GM12878 (cell line): Measurements from ENCODE around the gene ADAMTS19. TPM values are rescaled to one million over a fixed set of nuclear protein-coding genes. Genes with fewer than 3 reads are reported as not detected.

Source experiments
- ATAC-seq: fragments of 200-7000 bp; cut with Tn5 transposase; 3 replicates; pipeline ENCODE4 v1.9.1; 2020; ENCODE audit warnings: mild to moderate bottlenecking, moderate library complexity
- BruUV-seq: library from RNA; stranded (reverse); fragments of 400-500 nt; replicated peaks from 2 replicates; lab custom pipeline; 2021; lab: Mats Ljungman, UMichigan
- CTCF ChIA-PET: fragments of 300-600 bp; sonication (Branson Sonifier 250); formaldehyde crosslinking; extraction: SDS; loops from one replicate; lab custom pipeline; 2021; ENCODE audit warnings: inconsistent platforms; lab: Yijun Ruan, JAX
- POLR2A ChIA-PET: fragments of 350-600 bp; formaldehyde crosslinking; extraction: SDS; loops from one replicate; lab custom pipeline; 2021; ENCODE audit warnings: inconsistent platforms; lab: Charles Lee
- RAD21 ChIA-PET: fragments of 300-600 bp; sonication (Branson Sonifier 250); formaldehyde crosslinking; loops from one replicate; lab custom pipeline; 2023; ENCODE audit warnings: antibody characterized with exemption; ENCODE audit not compliant: unreplicated experiment; lab: Charles Lee
- SMC1A ChIA-PET: fragments of 300-600 bp; sonication (Branson Sonifier 250); formaldehyde crosslinking; loops from one replicate; lab custom pipeline; 2023; ENCODE audit not compliant: unreplicated experiment, uncharacterized antibody; lab: Charles Lee
- DNase-seq: peaks from one replicate; pipeline ENCODE4 v3.0.0-alpha.2; 2011; ENCODE audit warnings: low read depth, low spot score
- FAIRE-seq: peaks from 3 replicates; lab custom pipeline; 2011; peaks lifted over from hg19 to GRCh38; lab: Jason Lieb, UNC
- H2AFZ ChIP-seq: 2 replicates; pipeline ENCODE4 v1.6.0; 2011; ENCODE audit warnings: low read depth, low read length, control low read depth; ENCODE audit not compliant: control insufficient read depth
- H3K27ac ChIP-seq: 2 replicates; pipeline ENCODE4 v1.5.1; 2011; ENCODE audit warnings: control low read depth; ENCODE audit not compliant: control insufficient read depth, insufficient read depth
- H3K27me3 ChIP-seq, 2 experiments: replicated peaks in 1 of 2; 2 replicates each; pipeline versions ENCODE4 v1.6.0 to v1.6.1; 2011; ENCODE audit warnings: low read length in 1 of 2; ENCODE audit not compliant: control insufficient read depth in 2 of 2, insufficient read depth in 2 of 2
- H3K36me3 ChIP-seq, 2 experiments: 2 replicates each; pipeline ENCODE4 v1.5.1; 2011; ENCODE audit warnings: low read length in 1 of 2; ENCODE audit not compliant: control insufficient read depth in 2 of 2, insufficient read depth in 2 of 2
- H3K4me1 ChIP-seq: 2 replicates; pipeline ENCODE4 v1.6.1; 2011; ENCODE audit warnings: mild to moderate bottlenecking, low read length, moderate library complexity, mixed read lengths; ENCODE audit not compliant: control insufficient read depth, insufficient read depth
- H3K4me2 ChIP-seq: 2 replicates; pipeline ENCODE4 v1.6.0; 2011; ENCODE audit warnings: control low read depth; ENCODE audit not compliant: control insufficient read depth, insufficient read depth
- H3K4me3 ChIP-seq: fragments of 200-600 bp; sonication (generic); 2 replicates; pipeline ENCODE4 v1.5.1; 2016
- H3K79me2 ChIP-seq: 2 replicates; pipeline ENCODE4 v1.6.0; 2011; ENCODE audit warnings: low read length; ENCODE audit not compliant: control insufficient read depth, insufficient read depth
- H3K9ac ChIP-seq: 2 replicates; pipeline ENCODE4 v1.8.0; 2011; ENCODE audit warnings: low read length, control low read depth, mixed read lengths; ENCODE audit not compliant: control insufficient read depth, insufficient read depth
- H3K9me3 ChIP-seq: replicated peaks from 3 replicates; pipeline ENCODE4 v1.5.1; 2011; ENCODE audit warnings: mild to moderate bottlenecking, low read length; ENCODE audit not compliant: control insufficient read depth, insufficient read depth
- H4K20me1 ChIP-seq: 2 replicates; pipeline ENCODE4 v1.6.0; 2011; ENCODE audit not compliant: control insufficient read depth, insufficient read depth
- BCL11A ChIP-seq: IDR thresholded peaks from 2 replicates; pipeline ENCODE4 v1.6.1; 2011; ENCODE audit warnings: low read depth, low read length
- EZH2 ChIP-seq: IDR thresholded peaks from 2 replicates; pipeline ENCODE4 v1.6.1; 2012; ENCODE audit warnings: low read depth, mild to moderate bottlenecking, control low read depth, inconsistent platforms, low read length, borderline replicate concordance; ENCODE audit not compliant: control insufficient read depth
- IKZF2 ChIP-seq, 2 experiments: fragments of 450-650 bp; IDR thresholded peaks; 2 replicates each; pipeline ENCODE4 v1.6.1; 2017; ENCODE audit warnings: mild to moderate bottlenecking in 2 of 2, moderate library complexity in 2 of 2
- JUND ChIP-seq: IDR thresholded peaks from 2 replicates; pipeline ENCODE4 v1.6.1; 2012; ENCODE audit warnings: low read depth, mild to moderate bottlenecking, low read length, improper control_type of control experiment, moderate library complexity
- MLLT1 ChIP-seq: fragments of 450-650 bp; IDR thresholded peaks from 2 replicates; pipeline ENCODE4 v1.6.1; 2016; ENCODE audit warnings: mild to moderate bottlenecking
- NFYB ChIP-seq: IDR thresholded peaks from 2 replicates; pipeline ENCODE4 v1.6.1; 2011; ENCODE audit warnings: low read depth, mild to moderate bottlenecking, low read length, improper control_type of control experiment, moderate library complexity; ENCODE audit not compliant: insufficient read depth
- POLR2AphosphoS2 ChIP-seq: IDR thresholded peaks from 2 replicates; pipeline ENCODE4 v1.6.1; 2011; ENCODE audit warnings: low read depth, mild to moderate bottlenecking, low read length, improper control_type of control experiment, moderate library complexity
- SIN3A ChIP-seq: IDR thresholded peaks from 2 replicates; pipeline ENCODE4 v1.6.1; 2012; ENCODE audit warnings: low read depth, low read length, improper control_type of control experiment
- SKIL ChIP-seq: fragments of 450-650 bp; IDR thresholded peaks from 2 replicates; pipeline ENCODE4 v1.6.1; 2017; ENCODE audit warnings: mild to moderate bottlenecking, low read depth, inconsistent platforms; ENCODE audit not compliant: poor library complexity, severe bottlenecking
- TBL1XR1 ChIP-seq: IDR thresholded peaks from 2 replicates; pipeline ENCODE4 v1.6.1; 2012; ENCODE audit warnings: low read depth, low read length, improper control_type of control experiment
- YY1 ChIP-seq: IDR thresholded peaks from 2 replicates; pipeline ENCODE4 v1.6.1; 2011; ENCODE audit warnings: low read depth, mild to moderate bottlenecking, low read length
- WGBS: methylation state at CpG from one replicate; pipeline ENCODE4 v1.1.6; 2016; ENCODE audit warnings: low lambda C conversion rate; ENCODE audit not compliant: insufficient replicate concordance, insufficient coverage; ENCODE audit errors: missing lambda C conversion rate; 5-methylcytosine and 5-hydroxymethylcytosine counted together
- in situ Hi-C: fragments of 300-500 bp; cut with MboI; formaldehyde crosslinking; loops from 9 replicates; pipeline ENCODE4 v1.14.3; 2018; ENCODE audit warnings: mixed read lengths
- intact Hi-C: fragments of 100-400 bp; cut with micrococcal nuclease; formaldehyde crosslinking; loops from one replicate; pipeline ENCODE4 v1.14.2; 2022; ENCODE audit not compliant: unreplicated experiment
- polyA plus RNA-seq, 11 experiments: library from polyadenylated mRNA; depleted of rRNA in 4 of 11; unstranded in 6 of 11; stranded (reverse) in 5 of 11; fragments of >200 nt; fragmentation: Nextera tagmentation in 4 of 11; fragmentation: Illumina TruSeq in 1 of 11; extraction: Ambion mirVana in 4 of 11; extraction: Trizol in 1 of 11; gene quantifications; 1 replicate in 1 of 11; 2 replicates in 10 of 11; pipeline versions ENCODE4 v1.2.1 to v1.2.3, GENCODE V29; 2011 to 2016; ENCODE audit warnings: inconsistent platforms in 2 of 11, missing spikeins in 2 of 11, low read depth in 1 of 11
- total RNA-seq, 4 experiments: library from RNA; depleted of rRNA in 3 of 4; stranded (reverse); fragments of >200 nt in 3 of 4; fragmentation: Illumina TruSeq in 1 of 4; extraction: Trizol in 1 of 4; gene quantifications; 2 replicates each; pipeline versions ENCODE4 v1.2.1 to v1.2.3, GENCODE V29; 2013 to 2021
- TF ChIP-seq, protein P1 (sequence below): fragments of 450-650 bp; IDR thresholded peaks from 2 replicates; pipeline ENCODE4 v1.6.1; 2016; ENCODE audit warnings: mild to moderate bottlenecking
- TF ChIP-seq, protein P2 (sequence below): fragments of 450-650 bp; IDR thresholded peaks from 2 replicates; pipeline ENCODE4 v1.6.1; 2018; ENCODE audit warnings: borderline replicate concordance, mild to moderate bottlenecking; ENCODE audit not compliant: partially characterized antibody

The ADAMTS19 gene
- total and polyA plus RNA-seq, 10 of the 15 experiments (the other 5 are each of a cell fraction or from before 2014, with no cell fraction given): not detected

GRCh38 chr5:129743541-129744187 is 283.6 kb downstream of the ADAMTS19 start:
- in situ Hi-C loops (no loop called here), intact Hi-C loops (no loop called here)
- Histone ChIP-seq H2AFZ (no peak overlapping the region), H3K4me3 (no peak overlapping the region), H3K27ac (no peak overlapping the region), H3K9me3 (no peaks in the 10 kb centered on the region), H3K27me3 (no peaks in the 10 kb centered on the region), H3K36me3 (no peaks in the 10 kb centered on the region), H4K20me1 (no peaks in the 10 kb centered on the region), H3K79me2 (no peaks in the 10 kb centered on the region), H3K9ac (no peak overlapping the region), H3K4me2 (no peak overlapping the region), H3K4me1 (no peaks in the 10 kb centered on the region)
- ChIA-PET SMC1A (no interaction called here), CTCF (no interaction called here), RAD21 (no interaction called here), POLR2A (no interaction called here)
- 25% methylated on average over 2 of the region's 2 CpGs for WGBS
- ATAC-seq (no peak), DNase-seq (no peak), FAIRE-seq (no peak)
- BruUV-seq: no TSS peak
- TF ChIP-seq JUND (no peak), EZH2 (no peak), TBL1XR1 (no peak), YY1 (no peak), SKIL (no peak), IKZF2 (IDR thresholded peaks at IDR 0.05) (no peak), NFYB (no peak), POLR2AphosphoS2 (no peak), MLLT1 (no peak), BCL11A (no peak), SIN3A (no peak)
- TF ChIP-seq, protein P1, sequence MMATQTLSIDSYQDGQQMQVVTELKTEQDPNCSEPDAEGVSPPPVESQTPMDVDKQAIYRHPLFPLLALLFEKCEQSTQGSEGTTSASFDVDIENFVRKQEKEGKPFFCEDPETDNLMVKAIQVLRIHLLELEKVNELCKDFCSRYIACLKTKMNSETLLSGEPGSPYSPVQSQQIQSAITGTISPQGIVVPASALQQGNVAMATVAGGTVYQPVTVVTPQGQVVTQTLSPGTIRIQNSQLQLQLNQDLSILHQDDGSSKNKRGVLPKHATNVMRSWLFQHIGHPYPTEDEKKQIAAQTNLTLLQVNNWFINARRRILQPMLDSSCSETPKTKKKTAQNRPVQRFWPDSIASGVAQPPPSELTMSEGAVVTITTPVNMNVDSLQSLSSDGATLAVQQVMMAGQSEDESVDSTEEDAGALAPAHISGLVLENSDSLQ: no peak
- TF ChIP-seq, protein P2, sequence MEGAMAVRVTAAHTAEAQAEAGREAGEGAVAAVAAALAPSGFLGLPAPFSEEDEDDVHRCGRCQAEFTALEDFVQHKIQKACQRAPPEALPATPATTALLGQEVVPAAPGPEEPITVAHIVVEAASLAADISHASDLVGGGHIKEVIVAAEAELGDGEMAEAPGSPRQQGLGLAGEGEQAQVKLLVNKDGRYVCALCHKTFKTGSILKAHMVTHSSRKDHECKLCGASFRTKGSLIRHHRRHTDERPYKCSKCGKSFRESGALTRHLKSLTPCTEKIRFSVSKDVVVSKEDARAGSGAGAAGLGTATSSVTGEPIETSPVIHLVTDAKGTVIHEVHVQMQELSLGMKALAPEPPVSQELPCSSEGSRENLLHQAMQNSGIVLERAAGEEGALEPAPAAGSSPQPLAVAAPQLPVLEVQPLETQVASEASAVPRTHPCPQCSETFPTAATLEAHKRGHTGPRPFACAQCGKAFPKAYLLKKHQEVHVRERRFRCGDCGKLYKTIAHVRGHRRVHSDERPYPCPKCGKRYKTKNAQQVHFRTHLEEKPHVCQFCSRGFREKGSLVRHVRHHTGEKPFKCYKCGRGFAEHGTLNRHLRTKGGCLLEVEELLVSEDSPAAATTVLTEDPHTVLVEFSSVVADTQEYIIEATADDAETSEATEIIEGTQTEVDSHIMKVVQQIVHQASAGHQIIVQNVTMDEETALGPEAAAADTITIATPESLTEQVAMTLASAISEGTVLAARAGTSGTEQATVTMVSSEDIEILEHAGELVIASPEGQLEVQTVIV: no peak
